Stimulated activated memory B cell treated with anti-CD40 and anti-IgM and Interleukin-4, amounts not matched to agents 10 μg/mL and 1 μg/mL and 100 μg/mL, for 72 hours (primary cell): ENCODE measurements around the gene CPNE2.
"Not testable (repeated sequence)": the region's sequence is repeated elsewhere in the genome, so short reads cannot be mapped to it uniquely, and the experiment has no call there.

ENCODE experiments used
- ATAC-seq: fragments of 150-1000 bp; cut with Tn5 transposase; 2 replicates; pipeline ENCODE4 v1.10.0; 2021
- H3K27ac Mint-ChIP-seq: one replicate; pipeline ENCODE4 v1.8.0; 2022; ENCODE audit warnings: mild to moderate bottlenecking, mixed read lengths
- H3K27me3 Mint-ChIP-seq: one replicate; pipeline ENCODE4 v1.8.0; 2022; ENCODE audit warnings: mixed read lengths
- H3K36me3 Mint-ChIP-seq: one replicate; pipeline ENCODE4 v1.8.0; 2022; ENCODE audit warnings: mixed read lengths
- H3K4me1 Mint-ChIP-seq: one replicate; pipeline ENCODE4 v1.8.0; 2022; ENCODE audit warnings: mixed read lengths
- H3K4me3 Mint-ChIP-seq: one replicate; pipeline ENCODE4 v1.8.0; 2022; ENCODE audit warnings: mild to moderate bottlenecking, moderate library complexity, mixed read lengths
- H3K9me3 Mint-ChIP-seq: one replicate; pipeline ENCODE4 v1.8.0; 2022; ENCODE audit warnings: mixed read lengths

Gene CPNE2

DNA sequence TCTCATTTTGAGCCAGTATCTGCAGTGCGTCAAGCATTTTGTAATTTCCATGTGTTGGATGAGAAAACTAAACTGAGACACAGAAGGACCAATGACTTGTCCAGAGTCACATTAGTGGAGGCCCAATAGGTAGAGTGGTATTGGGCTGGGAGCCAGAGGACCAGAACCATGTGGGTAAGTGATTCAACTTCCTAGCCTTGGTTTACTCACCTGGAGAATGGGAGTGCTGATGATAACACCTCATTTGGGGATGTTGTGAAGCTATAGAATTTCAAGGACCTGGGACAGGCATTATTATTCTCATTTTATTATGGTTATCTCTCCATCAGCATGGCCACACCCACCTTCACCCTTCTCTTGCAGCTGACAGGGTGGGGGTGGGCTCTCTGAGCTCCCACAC, 8.1 kb downstream of the CPNE2 start:
- Mint-ChIP-seq H3K4me3 (no peak overlapping the region), H3K27ac (no peak overlapping the region), H3K27me3 (no peaks in the 10 kb centered on the region), H3K36me3 (no peaks in the 10 kb centered on the region), H3K9me3 (no peaks in the 10 kb centered on the region), H3K4me1 (peaks cover 9% of the 10 kb centered on the region)
- no peak for ATAC-seq

DNA sequence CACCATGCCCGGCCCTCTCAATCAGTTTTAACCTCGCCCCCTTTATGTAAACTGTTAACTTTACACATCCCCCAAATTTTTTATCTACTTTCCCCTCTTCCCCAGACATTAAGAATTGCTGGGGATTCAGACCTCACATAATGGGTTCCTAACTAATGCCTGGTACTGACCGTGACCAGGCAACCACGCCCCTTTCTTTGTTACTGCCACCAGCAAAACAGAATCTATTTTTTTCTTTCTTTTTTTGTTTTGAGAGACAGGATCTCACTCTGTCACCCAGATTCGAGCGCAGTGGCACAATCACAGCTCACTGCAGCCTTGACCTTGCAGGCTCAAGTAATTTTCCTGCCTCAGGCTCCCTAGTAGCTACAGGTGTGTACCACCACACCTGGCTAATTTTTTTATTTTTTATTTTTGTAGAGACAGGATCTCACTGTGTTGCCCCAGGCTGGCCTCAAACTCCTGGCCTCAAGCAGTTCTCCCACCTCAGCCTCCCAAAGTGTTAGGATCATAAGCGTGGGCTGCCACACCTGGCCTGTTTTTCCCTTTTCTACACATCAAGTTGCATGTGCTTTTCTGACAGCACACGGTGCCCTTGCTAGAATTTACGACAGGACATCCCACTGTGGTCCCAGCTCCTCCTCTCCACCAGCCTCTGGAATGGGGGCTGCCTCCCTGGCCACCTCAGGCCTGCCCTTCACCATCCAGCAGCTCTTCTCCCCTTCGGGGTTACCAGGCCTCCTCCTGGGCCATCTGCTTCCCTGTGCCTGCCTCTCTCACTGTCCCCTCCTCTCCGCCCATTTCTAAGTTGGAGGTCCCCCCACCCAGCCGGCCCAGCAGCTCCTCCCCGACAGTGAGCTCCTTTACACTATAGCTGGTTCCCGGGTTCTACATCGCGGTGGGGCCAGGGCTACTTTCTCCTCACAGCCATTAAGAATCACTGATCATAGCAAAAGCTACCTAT, 10.8 kb downstream of the CPNE2 start:
- Mint-ChIP-seq H3K36me3 (no peaks in the 10 kb centered on the region), H3K27me3 (no peaks in the 10 kb centered on the region), H3K27ac (no peak overlapping the region), H3K4me1 (peaks cover 3% of the 10 kb centered on the region), H3K9me3 (no peaks in the 10 kb centered on the region), H3K4me3 (no peak overlapping the region)
- ATAC-seq = no peak

DNA sequence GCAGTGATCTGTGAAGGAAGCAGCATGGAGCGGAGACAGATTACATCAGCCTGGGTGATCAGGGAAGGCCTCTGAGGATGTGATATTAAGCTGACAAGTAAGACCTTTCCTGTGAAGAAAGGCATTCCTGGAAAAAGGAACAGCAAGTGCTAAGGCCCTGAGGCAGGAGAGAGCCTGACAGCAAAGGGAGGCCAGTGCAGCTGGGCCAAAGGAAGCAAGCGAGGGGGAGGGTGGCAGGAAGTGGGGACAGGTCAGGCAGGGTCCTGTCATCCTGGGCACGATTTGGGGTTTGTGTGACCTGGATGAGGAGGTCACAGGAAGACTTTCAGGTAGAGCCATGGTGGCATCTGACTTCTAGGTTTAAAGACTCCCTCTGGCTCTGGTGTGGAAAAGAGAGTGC, 12.3 kb downstream of the CPNE2 start:
- H3K9me3 Mint-ChIP-seq = no peaks in the 10 kb centered on the region
- no peaks in the 10 kb centered on the region for H3K4me1 Mint-ChIP-seq
- no peak overlapping the region for H3K27ac Mint-ChIP-seq
- no peaks in the 10 kb centered on the region for H3K36me3 Mint-ChIP-seq
- no peak overlapping the region for H3K4me3 Mint-ChIP-seq
- ATAC-seq = peak; percentile 40
- H3K27me3 Mint-ChIP-seq = no peaks in the 10 kb centered on the region

DNA sequence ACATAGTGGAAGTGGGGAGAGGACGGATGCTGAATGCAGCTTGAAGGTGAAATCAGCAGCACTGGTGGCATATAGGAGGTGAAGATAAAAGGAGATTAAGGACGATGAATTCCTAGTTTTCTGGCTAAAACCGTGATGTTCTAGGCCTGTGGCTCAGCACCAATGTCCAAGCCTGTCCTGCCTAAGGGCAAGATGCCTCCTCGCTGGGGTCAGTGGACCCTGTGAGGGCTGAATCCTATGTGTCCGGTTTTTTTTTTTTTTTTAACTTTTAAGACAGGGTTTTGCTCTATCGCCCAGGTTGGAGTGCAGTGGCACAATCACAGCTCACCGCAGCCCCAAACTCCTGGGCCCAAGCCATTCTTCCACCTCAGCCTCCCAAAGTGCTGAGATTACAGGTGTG, 12.8 kb downstream of the CPNE2 start:
- no peaks in the 10 kb centered on the region for H3K4me1 Mint-ChIP-seq
- H3K36me3 Mint-ChIP-seq = no peaks in the 10 kb centered on the region
- no peak overlapping the region for H3K27ac Mint-ChIP-seq
- no peaks in the 10 kb centered on the region for H3K27me3 Mint-ChIP-seq
- ATAC-seq = no peak
- H3K9me3 Mint-ChIP-seq = no peaks in the 10 kb centered on the region
- H3K4me3 Mint-ChIP-seq = no peak overlapping the region

DNA sequence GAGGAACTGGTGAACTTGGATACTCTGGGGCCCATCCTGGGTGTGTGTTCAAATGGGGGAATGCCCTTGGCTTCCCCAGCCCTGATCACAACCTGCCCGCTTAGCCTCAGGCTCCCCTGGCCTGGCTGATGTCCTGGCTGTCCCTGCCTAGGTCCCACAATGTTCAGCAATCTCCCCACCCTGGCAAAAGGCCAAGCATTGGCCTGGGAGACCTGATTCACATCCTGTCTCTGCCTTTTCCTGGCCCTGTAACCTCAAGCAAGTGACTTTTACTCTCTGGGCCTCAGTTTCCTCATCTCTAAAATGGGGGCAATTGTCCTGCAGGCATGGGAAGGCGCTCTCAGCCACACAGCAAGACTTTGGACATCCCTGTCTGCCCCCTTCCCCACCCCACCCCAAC, 14.4 kb downstream of the CPNE2 start:
- no peaks in the 10 kb centered on the region for H3K9me3 Mint-ChIP-seq
- H3K27ac Mint-ChIP-seq = no peak overlapping the region
- H3K27me3 Mint-ChIP-seq = no peaks in the 10 kb centered on the region
- H3K4me3 Mint-ChIP-seq = no peak overlapping the region
- no peaks in the 10 kb centered on the region for H3K36me3 Mint-ChIP-seq
- ATAC-seq = no peak
- no peaks in the 10 kb centered on the region for H3K4me1 Mint-ChIP-seq

DNA sequence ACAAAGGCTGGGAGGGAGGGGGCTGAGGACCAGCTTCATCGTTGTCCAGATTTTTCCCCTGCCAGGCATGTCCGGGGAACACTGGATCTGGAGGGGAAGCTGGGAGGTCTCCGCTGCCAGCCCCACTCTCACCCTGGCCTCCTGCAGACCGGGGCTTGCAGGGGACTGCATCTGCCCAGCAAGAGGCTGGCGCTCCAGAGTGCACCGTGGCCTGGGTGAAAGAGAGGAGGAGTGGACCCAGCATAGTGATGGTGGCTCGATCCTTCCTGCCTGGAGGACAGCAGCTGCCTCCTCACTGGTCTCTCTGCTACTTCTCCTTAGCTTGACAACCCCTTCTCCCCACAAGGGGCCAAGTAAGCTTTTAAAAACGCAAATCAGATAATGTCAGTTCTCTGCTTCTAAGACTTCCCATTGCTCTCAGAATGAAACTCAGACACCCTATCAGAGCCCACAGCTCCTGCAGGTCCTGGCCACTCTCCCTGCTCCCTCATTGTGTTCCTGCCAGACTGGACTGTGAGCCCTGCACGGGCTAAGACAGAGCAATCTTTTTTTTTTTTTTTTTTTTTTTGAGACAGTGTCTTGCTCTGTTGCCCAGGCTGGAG, 15.0 kb downstream of the CPNE2 start:
- no peaks in the 10 kb centered on the region for H3K9me3 Mint-ChIP-seq
- no peak for ATAC-seq
- H3K27me3 Mint-ChIP-seq = no peaks in the 10 kb centered on the region
- no peak overlapping the region for H3K4me3 Mint-ChIP-seq
- no peaks in the 10 kb centered on the region for H3K36me3 Mint-ChIP-seq
- H3K4me1 Mint-ChIP-seq = no peaks in the 10 kb centered on the region
- H3K27ac Mint-ChIP-seq = no peak overlapping the region

DNA sequence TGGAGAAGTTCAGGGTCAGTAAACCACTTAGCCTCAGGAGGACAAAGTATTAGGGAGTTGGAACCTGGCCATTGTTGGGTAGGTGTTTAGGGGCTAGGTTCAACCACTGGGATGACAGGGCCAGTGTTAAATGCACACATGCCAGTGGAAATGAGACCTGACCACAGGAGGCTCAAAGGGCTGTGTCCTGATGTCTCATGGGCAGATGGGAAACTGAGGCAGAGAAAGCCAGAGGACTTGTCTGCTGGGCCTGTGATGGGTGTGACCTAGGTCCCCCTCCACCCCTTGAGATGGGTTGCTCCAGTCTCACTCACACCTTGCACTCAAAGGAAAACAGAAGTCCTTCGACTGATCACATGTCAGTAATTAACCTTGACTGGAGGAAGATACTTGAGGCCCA, 16.0 kb downstream of the CPNE2 start:
- Mint-ChIP-seq H3K4me3 (no peak overlapping the region), H3K27me3 (no peaks in the 10 kb centered on the region), H3K36me3 (no peaks in the 10 kb centered on the region), H3K4me1 (no peaks in the 10 kb centered on the region), H3K27ac (no peak overlapping the region), H3K9me3 (no peaks in the 10 kb centered on the region)
- no peak for ATAC-seq

DNA sequence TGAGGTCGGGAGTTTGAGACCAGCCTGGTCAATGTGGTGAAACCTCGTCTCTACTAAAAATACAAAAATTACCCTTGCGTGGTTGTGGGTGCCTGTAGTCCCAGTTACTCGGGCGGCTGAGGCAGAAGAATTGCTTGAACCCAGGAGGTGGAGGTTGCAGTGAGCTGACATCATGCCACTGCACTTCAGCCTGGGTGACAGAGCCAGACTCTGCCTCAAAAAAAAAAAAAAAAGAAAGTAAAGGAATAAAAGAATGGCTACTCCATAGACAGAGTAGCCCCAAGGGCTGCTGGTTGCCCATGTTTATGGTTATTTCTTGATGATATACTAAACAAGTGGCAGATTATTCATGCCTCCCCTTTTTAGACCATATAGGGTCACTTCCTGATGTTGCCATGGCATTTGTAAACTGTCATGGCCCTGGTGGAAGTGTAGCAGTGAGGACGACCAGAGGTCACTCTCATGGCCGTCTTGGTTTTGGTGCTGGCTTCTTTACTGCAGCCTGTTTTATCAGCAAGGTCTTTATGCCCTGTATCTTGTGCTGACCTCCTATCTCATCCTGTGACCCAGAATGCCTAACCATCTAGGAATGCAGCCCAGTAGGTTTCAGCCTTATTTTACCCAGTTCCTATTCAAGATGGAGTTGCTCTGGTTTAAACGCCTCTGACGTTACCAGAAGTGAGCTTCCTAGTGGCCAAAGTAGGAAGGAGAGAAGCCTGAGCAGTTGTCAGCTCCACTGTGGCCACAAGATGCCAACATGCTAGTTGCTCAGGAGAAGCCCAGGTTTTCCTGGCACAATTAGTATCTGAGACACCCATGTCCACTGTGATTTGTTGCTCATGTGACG, 17.1 kb downstream of the CPNE2 start:
- ATAC-seq, H3K4me3 Mint-ChIP-seq, H3K27me3 Mint-ChIP-seq, H3K27ac Mint-ChIP-seq, H3K36me3 Mint-ChIP-seq, H3K4me1 Mint-ChIP-seq, H3K9me3 Mint-ChIP-seq: not testable (repeated sequence)

DNA sequence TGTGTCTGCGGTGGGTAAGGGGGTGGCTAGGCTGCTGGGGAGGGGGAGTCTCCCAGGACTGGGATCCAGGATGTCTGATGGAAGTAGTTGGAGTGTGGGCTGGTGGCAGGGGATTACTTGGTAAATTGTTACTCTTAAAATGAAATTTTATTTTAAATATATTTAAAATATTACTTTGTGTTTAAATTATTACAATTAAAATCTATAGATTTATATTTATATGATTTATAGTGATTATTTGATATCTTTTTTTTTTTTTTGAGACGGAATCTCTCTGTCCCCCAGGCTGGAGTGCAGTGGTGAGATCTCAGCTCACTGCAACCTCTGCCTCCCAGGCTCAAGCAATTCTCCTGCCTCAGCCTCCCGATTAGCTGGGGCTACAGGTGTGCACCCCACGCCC, 18.6 kb downstream of the CPNE2 start:
- H3K9me3 Mint-ChIP-seq = no peaks in the 10 kb centered on the region
- ATAC-seq = no peak
- H3K4me1 Mint-ChIP-seq = no peaks in the 10 kb centered on the region
- H3K27ac Mint-ChIP-seq = no peak overlapping the region
- peaks cover 4% of the 10 kb centered on the region for H3K36me3 Mint-ChIP-seq
- no peaks in the 10 kb centered on the region for H3K27me3 Mint-ChIP-seq
- H3K4me3 Mint-ChIP-seq = no peak overlapping the region

DNA sequence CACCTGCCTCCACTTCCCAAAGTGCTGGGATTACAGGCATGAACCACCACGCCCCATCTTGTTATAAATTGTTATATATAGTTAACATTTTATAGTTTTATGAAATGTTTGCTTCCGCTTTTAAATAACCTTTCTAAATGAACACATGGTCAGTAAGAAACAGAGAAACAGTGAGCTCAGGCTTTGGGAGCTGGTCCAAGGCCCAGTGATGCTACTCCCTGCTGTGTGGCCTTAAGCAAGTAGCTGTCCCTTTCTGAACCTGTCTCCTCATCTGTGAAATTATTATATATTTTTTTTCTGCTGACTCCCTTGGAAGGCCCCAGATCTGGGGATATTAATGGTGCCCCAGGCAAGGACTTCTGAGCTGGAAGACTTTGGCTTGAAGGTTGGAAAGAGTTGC, 19.0 kb downstream of the CPNE2 start:
- Mint-ChIP-seq H3K4me1 (no peaks in the 10 kb centered on the region), H3K4me3 (no peak overlapping the region), H3K36me3 (peaks cover 9% of the 10 kb centered on the region), H3K27me3 (no peaks in the 10 kb centered on the region), H3K9me3 (no peaks in the 10 kb centered on the region), H3K27ac (no peak overlapping the region)
- no peak for ATAC-seq

DNA sequence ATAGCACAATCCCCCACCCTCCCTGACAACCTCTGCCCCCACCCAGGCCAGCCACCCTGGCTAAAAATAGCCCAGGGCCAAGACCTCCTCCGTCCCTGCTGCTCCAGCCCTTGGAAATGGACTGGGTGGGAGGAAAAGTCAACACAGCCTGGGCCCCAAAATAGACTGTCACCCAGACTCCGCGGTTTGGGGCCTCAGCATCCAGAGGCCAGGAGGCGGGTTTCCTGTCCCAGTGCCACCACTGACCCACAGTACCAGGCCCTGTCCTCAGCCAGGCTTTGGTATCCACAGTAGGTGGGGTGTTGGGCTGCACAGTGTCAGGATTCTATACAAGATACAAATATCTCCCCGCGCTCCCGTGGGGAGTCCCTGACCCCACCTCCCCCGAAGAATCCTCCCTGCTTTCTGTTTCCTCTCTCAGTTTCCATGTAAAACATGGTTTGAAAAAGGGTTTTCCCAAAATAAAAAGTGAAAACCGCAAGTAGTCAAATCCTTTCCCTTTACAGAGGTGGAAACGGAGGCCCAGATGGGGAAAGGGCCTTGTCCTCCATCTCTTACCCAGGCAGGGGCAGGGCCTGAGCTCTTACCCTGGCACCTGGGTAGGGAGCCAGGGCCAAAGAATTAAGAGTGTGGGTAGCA, 20.1 kb downstream of the CPNE2 start:
- Mint-ChIP-seq H3K4me1 (no peaks in the 10 kb centered on the region), H3K27ac (no peak overlapping the region), H3K27me3 (no peaks in the 10 kb centered on the region), H3K4me3 (no peak overlapping the region), H3K36me3 (peaks cover 10% of the 10 kb centered on the region), H3K9me3 (no peaks in the 10 kb centered on the region)
- ATAC-seq = no peak

DNA sequence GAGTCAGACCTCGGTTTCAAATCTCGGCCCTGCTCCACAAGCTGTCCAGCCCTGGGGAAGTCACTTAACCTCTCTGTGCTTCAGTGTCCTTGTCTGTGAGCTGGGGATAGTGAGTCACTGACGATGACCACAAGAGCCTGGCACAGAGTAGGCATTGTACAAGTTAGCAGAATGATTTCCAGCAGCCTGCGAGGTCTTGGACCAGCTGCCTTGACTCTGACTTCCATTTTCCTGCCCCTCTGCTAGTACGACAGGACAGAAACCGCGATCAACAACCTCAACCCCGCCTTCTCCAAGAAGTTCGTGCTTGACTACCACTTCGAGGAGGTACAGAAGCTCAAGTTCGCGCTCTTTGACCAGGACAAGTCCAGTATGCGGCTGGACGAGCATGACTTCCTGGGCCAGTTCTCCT, 20.7 kb downstream of the CPNE2 start:
- Mint-ChIP-seq H3K27ac (no peak overlapping the region), H3K36me3 (peaks cover 15% of the 10 kb centered on the region), H3K27me3 (no peaks in the 10 kb centered on the region), H3K4me1 (no peaks in the 10 kb centered on the region), H3K4me3 (no peak overlapping the region), H3K9me3 (no peaks in the 10 kb centered on the region)
- no peak for ATAC-seq

DNA sequence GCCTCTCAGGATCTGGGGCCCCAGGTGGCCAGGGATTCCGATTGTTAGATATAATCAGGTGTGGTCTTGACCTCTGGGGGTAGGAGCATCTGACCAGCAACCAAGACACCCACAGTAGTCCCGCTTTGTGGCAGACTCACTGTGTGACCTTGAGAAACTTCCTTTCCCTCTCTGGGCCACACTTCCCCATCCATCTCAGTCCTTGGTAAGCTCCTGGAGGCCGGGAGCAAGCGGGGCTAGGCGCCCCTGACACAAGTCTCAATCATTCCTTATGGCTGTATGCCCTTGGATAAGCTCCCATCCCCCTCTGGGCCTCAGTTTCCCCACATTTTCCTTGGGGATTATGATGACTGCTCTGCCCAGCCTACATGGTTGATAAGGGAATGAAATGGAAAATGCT, 21.3 kb downstream of the CPNE2 start:
- ATAC-seq = no peak
- H3K9me3 Mint-ChIP-seq = no peaks in the 10 kb centered on the region
- no peak overlapping the region for H3K27ac Mint-ChIP-seq
- H3K36me3 Mint-ChIP-seq = peaks cover 16% of the 10 kb centered on the region
- no peaks in the 10 kb centered on the region for H3K4me1 Mint-ChIP-seq
- H3K4me3 Mint-ChIP-seq = no peak overlapping the region
- H3K27me3 Mint-ChIP-seq = no peaks in the 10 kb centered on the region

DNA sequence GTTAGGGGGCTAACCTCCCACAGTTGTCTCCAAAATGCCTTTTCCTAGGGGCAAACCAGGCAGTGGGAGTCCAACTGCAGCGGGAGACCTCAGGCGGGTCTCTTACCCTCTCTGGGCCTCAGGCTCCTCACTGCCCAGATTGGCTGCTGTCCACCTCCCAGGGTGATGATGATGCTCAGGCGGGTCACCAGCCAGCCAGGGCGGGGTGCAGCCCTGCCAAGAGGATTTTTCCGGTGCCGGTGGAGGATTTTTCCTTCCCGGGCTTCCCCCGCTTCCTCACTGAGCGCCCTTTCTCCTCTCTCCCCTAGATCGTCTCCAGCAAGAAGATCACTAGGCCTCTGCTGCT, 22.8 kb downstream of the CPNE2 start:
- Mint-ChIP-seq H3K36me3 (peaks cover 22% of the 10 kb centered on the region), H3K4me3 (no peak overlapping the region), H3K27ac (no peak overlapping the region), H3K27me3 (no peaks in the 10 kb centered on the region), H3K9me3 (no peaks in the 10 kb centered on the region), H3K4me1 (peaks cover 8% of the 10 kb centered on the region)
- no peak for ATAC-seq

DNA sequence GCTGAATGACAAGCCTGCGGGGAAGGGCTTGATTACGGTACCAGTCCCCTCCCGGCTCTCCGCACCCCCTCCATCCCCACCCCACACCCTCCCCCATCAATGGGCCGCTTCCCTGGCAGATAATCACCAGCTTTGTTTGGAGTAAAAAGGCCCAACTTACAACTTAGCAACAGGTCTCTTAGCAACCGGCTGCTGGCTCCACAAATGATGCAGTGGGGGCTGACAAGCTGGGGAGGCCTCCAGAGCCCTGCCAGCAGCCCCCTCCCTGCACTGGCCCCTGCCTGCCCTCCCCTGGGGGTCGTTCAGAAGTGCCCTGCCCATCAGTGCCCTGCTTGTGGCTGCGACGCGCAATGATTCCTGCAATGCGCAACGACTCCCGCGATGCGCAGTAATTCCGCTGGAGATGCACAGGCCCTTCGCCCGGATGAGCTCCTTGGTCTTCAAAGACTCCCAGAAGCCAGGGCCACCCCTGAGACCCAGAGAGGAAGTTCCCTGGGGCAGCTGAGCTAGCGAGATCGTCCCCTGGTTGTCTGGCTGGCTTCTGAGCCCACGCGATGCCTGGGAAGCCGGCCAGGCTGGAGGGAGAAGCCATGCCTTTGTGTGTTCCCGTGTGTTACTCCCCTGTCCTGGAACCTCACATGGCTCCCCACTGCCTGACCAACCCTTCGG, 23.3 kb downstream of the CPNE2 start:
- ATAC-seq = no peak
- H3K36me3 Mint-ChIP-seq = peaks cover 22% of the 10 kb centered on the region
- no peaks in the 10 kb centered on the region for H3K9me3 Mint-ChIP-seq
- H3K27me3 Mint-ChIP-seq = no peaks in the 10 kb centered on the region
- H3K4me3 Mint-ChIP-seq = no peak overlapping the region
- no peak overlapping the region for H3K27ac Mint-ChIP-seq
- H3K4me1 Mint-ChIP-seq = peaks cover 8% of the 10 kb centered on the region
